Measurements from ENCODE around the gene ERCC2.

- TF ChIP-seq CTCF (IDR thresholded peaks at IDR 0.05) (no peak), POLR2A (IDR thresholded peaks at IDR 0.05) (no peak), EP300 (IDR thresholded peaks at IDR 0.05) (no peak)
Observed at GRCh38 chr19:45323671-45324081, 46.7 kb downstream of the ERCC2 start.

All from upper lobe of left lung (tissue), 4 donors.